ENCODE measurements around the gene PUS10.

Gene PUS10

DNA sequence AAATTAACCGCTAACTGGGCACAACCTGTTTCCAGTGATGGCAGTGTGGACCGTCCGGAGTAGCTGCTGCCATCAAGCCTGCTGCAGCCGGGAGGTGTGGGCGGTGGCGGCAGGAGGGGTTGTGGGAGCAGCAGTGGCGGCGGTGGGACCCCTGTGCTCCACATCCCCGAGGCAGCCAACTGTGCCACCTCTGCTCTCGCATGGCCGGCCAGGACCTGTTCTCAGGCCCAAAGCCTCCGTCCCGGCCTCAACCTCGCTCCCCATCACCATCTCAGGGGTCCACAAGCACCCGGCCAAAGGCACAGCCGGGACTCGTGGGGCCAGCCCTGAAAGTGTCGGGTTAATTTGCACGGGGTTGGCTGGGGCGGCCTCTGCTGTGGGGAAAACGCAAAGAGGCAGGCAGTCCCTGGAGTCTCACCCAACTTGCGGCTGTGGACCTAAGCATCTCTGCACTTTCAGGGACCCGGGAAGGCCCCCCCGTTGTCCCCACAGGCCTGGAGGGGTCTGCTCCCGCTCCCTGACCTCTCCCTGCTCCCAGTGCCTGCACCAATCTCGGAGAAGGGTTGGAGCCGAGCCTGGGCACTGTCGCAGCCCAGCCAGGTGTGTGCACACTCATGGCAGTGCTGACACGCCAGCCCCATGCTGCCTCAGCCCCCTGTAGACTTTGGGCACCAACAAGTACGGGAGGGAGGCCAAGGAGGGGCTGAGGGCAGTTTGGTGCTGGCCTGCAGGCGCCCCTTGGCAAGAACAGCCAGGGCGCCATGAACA, 45.0 kb downstream of the PUS10 start:
- no peak for DNase-seq (ENCODE audit: low spot score)

GRCh38 chr2:60966507-60967405, 51.3 kb downstream of the PUS10 start:
- DNase-seq (ENCODE audit: low spot score), result no peak

DNA sequence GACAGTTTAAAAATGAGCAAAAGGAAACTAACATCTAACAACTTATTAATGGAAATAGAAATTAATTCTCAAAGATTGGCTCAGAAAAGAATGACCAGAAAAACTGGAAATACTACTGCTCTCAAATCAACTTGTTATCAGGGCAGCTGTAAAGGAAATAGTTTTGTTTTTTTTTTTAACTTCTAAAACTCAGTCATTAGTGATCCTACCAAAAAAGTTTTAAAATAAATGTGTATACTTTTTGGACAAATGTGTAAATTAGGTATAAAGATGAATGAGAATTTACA, 52.6 kb downstream of the PUS10 start:
- DNase-seq (ENCODE audit: low spot score), result no peak

DNA sequence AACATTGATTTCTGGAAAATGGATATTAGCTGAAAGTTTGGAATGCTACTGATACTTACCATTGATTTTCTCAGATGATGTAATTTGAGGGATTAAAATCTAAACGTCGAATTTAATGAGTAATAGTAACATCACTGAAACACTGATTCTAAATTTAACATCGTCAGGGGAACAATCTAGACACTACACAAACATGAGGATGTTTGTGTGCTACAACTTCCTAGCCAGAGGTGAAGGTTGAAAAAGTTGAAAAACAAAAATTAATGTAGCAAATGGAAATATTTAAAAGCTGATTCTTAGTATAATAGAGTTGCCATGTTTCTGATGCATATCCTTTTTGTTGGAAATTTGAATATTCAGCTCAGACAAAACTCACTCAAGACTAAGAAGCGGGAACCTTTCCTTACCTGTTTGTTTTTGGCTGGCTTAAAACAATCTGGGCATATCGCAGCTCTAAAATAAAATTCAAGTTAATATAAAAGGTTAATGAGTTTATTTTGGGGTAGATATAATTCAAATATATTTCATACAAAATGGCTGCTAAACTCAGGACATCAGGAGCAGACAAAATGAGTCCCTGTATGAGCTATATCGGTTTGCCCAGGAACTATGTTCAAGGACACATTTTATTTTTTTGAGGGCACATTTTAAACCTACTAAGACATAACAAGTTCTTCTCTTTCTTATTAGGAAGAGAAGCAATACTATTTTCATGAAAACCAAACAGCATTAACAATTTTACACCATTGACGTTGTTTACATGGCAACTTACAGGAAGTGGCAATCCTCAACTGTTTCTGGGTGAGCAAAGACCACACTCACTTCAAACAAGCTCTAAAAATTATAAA, 53.2 kb downstream of the PUS10 start:
- no peak for DNase-seq (ENCODE audit: low spot score)

DNA sequence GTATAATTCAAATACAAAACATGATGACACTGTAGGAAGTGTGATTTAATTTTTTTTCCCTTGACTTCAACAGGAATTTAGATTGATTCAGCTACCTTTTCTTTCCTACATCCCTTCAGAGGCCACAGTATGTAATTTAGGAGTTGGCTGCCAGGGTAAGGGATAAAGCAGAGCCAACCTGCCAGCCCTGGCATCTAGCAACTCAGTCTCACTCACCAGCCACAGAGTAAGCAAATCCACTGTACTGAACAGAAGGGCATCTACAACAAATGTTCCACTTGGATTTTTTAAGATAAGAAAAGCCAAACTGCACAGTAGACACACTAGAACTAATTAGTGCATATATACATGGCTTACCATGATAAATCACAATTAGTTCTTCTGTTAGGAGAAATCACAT, 54.9 kb downstream of the PUS10 start:
- no peak for DNase-seq (ENCODE audit: low spot score)

DNA sequence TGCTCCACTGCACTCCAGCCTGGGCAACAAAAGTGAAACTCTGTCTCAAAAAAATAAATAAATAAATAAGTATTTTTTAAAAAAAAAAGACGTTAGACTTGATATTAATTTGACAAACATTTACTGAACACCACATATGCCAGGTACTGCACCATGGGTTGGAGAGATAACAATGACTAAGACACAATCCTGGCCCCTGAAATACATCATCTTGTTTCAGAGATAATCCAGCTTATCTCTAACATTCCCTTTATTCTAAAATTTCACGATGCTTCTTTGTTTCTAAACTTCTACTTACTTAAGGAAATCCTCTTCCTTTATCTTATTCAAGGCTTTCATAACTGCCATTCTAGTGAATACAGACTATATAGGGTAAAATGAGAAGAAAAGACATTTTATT, 55.5 kb downstream of the PUS10 start:
- DNase-seq (ENCODE audit: low spot score), result no peak

DNA sequence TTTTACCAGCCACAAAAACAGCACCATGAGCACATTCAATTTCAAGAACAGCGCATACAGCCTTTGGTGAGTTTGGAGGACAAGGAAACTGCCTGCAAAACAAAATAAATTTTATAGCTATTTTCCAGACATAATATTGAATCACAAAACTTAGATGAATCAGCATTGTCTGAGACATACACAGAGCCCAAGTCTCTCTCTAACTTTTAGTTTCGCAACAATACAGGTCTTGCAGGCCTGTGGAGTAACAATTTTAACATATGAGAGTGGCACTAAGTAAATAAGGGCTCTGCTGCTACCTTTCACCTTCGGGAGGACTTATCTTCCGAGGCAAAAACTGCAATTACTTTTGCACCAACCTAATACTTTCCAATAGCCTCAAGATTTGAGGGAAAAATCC, 56.6 kb downstream of the PUS10 start:
- no peak for DNase-seq (ENCODE audit: low spot score)

DNA sequence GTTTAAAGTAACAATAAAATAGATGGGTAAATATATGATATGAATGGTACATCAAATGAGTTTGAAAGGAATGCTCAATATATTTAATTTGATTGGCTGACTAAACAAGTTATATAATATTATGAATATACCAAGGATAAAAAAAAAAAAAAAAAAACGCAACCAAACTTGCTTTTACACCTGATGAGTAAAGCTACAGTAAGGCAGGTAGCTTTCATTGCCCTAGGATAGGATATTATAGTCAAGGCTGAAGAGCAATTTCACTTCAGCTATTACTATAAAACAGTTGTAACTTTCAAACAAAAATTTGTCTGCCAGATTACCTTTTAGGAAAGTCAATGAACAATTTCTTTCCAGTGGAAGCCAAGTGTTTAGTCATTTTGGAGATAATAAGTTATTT, 57.3 kb downstream of the PUS10 start:
- no peak for DNase-seq (ENCODE audit: low spot score)

GRCh38 chr2:60959501-60959900, 58.6 kb downstream of the PUS10 start:
- no peak for DNase-seq (ENCODE audit: low spot score)

DNA sequence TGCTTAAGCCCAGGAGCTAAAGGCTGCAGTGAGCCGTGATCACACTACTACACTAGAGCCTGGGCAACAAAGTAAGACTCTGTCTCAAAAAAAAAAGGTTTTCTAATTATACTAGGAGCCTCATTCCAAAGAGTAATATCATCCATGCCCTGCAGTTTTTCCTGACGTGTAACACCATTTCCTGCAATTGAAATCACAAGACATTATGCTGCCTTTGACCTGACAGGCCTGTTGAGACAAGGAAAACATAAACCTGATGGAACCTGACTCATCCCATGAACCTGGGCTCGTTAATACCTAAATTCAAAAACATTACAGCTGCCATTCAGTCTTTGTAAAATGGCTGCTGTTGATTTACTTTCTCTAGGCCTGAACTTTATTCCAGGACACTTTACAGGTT, 59.3 kb downstream of the PUS10 start:
- no peak for DNase-seq (ENCODE audit: low spot score)

GRCh38 chr2:60958361-60958760, 59.7 kb downstream of the PUS10 start:
- DNase-seq (ENCODE audit: low spot score), result no peak

GRCh38 chr2:60957643-60958042, 60.4 kb downstream of the PUS10 start:
- no peak for DNase-seq (ENCODE audit: low spot score)

DNA sequence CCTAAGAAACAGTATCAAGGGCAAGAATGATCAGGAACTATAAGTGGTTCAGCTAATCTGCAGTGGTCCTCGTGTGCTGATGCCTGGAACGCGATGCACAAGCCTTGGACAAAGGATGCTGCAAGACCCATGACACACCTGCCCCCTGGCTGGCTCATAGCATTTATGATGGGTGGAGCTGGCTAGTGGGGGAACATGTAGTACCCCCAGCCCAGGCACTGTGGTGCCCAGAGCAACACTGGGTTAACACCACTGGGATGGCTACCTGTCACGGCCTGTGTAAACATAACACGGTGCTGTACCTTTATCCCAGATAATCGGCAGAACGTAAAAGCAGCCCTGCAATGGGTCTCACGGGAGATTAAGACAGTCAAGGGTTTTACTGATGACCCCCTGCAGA, 60.8 kb downstream of the PUS10 start:
- DNase-seq (ENCODE audit: low spot score), result no peak

DNA sequence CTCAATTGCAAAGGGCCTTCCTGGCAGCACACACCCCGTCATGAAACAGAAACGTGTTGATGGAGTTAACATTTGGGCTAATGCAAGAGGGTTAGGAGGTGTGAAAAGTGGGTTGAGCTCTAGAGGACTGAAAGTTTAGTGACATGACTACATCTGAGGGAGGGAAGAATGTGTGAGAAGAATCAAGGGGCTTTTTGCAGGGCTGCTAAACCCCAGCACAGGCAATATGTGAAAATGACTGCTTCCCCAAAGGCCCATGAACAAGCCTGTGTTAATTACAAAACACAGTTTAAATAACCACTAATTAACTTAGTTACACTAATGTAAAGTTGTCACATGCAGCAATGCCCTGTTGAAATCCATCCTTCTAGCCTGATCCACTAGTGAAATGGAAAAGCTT, 63.9 kb downstream of the PUS10 start:
- no peak for DNase-seq (ENCODE audit: low spot score)

DNA sequence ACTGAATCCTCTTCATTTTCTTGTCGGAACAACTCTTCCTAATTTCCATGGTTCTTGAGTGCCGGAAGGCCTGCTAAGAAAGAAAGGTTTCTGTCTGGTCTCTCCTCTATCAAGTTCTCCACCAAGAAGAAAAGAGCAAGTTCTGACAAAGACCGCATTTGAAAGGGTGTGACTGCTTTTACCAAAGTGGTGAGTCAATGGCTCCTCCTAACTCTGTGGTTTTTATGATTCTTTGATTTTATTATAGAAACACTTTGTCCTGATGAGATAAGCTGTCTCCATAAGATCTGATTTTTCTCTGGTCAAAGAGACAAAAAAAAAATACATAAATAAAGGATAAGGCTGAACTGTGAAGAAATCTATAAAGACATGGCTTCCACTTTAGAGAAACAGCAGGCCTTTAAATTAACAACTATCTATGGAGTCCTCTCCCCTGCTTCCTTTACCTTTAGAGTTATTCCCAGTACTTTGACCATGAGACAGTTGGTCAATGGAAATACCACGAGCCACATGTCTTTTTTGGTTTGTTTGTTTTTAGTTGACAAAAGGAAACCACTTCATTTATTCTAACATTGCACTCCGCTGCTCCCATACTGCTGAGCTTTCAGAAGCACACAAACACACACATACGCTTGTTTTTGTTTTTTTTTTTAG, 69.0 kb downstream of the PUS10 start:
- no peak for DNase-seq (ENCODE audit: low spot score)

DNA sequence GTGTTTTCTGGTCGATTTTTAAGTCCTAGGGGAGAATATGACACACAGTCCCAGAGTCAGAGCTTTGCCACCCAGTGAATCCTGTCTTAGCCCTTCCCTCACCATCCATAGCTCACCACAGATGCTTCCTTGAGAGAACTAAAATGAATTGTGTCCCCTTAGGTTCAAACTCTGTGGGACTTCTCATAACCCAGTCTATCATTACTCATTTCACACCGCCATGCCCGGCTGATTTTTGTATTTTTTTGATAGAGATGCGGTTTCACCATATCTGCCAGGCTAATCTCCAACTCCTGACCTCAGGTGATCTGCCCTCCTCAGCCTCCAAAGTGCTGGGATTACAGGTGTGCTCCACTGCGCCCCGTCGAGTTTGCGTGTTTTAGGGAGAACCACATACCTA, 69.9 kb downstream of the PUS10 start:
- no peak for DNase-seq (ENCODE audit: low spot score)

DNA sequence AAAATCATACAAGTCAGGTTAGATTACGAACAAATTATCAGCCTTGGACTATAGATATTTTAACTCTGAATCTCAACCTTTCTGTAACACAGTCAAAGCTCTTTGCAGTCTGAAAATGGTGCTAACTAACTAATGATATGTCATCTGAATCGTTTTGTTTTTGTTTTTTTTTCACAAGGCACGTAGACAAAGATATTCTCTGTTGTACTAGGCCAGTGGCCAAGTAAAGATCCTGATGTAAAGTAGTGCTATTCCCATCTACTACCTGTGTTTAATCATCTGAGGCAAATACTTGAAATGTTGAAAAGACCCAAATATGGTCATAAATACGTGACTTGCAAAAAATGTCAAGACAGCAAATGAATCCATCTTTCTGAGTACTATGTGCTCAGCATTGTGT, 71.0 kb downstream of the PUS10 start:
- DNase-seq (ENCODE audit: low spot score), result no peak

GRCh38 chr2:60945341-60945740, 72.7 kb downstream of the PUS10 start:
- no peak for DNase-seq (ENCODE audit: low spot score)

GRCh38 chr2:60939622-60940021, 78.4 kb downstream of the PUS10 start:
- no peak for DNase-seq (ENCODE audit: low spot score)

DNA sequence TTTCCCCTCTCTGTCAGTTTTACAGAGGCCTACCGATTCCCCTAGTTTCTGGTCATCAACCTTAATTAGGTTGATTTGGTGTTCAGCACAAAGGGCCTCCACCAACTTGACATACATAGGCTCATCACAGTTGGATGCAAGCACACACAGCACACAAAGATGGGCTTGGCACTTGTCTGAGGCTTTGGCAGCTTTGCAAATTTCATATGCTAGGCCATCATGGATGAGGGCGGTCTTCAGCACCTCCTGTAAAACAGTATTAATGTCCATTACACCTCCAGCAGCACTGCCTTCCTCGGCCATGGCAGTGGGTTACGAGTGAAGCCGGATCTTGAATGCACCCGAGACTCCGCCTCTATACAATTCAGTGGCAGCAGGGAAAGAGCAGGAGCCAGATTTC, 79.8 kb downstream of the PUS10 start:
- no peak for DNase-seq (ENCODE audit: low spot score)

- DNase-seq (ENCODE audit: low spot score), result no peak
These were observed 81.3 kb downstream of the PUS10 start for GRCh38 chr2:60936757-60937156.

DNA sequence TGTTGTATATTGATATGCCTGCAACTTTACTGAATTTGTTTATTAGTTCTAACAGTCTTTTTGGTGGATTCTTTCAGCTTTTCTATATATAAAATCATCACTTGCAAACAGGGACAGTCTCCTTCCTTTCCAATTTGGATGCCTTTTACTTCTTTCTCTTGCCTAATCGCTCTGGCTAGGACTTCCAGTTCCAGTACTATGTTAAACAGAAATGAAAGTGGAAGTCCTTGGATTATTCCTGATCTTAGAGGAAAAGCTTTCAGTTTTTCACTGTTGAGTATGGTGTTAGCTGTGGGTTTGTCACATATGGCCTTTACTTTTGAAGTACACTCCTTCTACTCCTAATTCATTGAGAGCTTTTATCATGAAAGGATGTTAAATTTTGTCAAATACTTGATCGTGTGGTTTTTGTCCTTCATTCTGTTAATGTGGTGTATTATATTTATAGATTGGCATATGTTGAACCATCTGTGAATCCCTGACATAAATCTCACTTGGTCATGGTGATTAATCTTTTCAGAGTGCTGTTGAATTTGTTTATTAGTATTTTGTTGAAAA, 83.8 kb downstream of the PUS10 start:
- no peak for DNase-seq (ENCODE audit: low spot score)

All from HuH-7 (cell line).